ENCODE measurements around the gene ARL10.
A peak's percentile ranks its signal among the peaks of the same experiment; 100 is the strongest.

Gene ARL10

DNA sequence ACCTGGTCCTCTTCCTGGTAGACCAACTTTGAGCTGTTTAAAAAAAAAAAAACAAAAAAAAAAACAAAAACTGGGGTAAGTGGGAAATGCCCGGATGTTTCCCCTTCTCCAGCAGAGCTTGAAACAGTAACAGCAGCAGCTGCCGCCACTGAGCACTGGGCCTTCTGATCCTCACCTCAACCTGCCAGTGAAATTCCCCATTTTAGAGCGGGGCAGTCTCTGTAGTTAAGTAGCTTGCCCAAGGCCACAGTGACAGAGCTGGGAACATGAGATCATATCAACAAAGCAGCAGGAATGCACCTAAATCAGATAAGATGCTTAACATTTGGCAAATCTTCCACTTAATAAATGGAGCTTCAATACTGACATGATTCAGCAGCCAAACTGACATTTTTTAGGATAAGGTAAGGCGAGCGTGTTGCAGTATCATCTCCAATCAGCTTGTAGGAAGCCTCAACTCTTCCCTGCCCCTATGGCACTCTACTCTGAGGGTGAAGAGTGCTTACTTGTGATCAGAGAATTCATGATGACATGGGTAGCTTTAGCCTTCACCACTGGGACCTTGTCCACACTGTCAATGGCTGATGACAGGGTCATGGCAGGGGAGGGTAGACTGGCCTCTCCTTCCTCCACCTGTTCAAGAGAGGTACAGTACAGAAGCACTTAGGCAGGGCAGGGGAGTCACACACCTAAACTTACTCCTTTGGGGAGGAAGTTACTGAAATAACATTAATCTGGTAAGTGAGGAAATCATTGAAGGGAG, 13.0 kb upstream of the ARL10 start:
- POLR2A ChIA-PET (ENCODE audit: low non-redundant PET): no interaction called here

DNA sequence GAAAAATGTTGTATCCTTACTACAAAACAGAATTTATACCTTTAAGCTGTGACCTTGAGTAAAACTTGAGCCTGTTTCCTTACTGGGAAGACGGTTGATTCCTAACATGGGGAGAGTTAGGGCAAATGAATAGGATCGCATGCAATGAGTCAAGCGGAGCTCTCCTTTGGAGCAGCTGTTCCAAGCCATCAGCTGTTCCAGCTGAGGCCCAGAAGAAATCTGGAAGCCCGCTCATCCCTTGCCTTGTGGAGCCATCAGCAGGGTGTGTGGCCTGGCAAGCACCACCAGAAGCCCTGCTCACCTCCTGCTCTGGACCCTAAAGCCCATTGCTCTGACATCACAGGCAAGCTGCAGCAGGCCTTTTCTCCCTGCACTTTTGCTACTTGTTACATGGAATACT, 11.8 kb upstream of the ARL10 start:
- H3K27ac ChIP-seq: no peak overlapping the region
- CTCF ChIA-PET: interaction anchor here (0.6 kb wide), 1 partner anchor 11 kb away, joined by 3 read pairs; no protein-coding TSS in a partner anchor
- TF ChIP-seq, protein P1, sequence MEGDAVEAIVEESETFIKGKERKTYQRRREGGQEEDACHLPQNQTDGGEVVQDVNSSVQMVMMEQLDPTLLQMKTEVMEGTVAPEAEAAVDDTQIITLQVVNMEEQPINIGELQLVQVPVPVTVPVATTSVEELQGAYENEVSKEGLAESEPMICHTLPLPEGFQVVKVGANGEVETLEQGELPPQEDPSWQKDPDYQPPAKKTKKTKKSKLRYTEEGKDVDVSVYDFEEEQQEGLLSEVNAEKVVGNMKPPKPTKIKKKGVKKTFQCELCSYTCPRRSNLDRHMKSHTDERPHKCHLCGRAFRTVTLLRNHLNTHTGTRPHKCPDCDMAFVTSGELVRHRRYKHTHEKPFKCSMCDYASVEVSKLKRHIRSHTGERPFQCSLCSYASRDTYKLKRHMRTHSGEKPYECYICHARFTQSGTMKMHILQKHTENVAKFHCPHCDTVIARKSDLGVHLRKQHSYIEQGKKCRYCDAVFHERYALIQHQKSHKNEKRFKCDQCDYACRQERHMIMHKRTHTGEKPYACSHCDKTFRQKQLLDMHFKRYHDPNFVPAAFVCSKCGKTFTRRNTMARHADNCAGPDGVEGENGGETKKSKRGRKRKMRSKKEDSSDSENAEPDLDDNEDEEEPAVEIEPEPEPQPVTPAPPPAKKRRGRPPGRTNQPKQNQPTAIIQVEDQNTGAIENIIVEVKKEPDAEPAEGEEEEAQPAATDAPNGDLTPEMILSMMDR (conservative IDR thresholded peaks at IDR 0.05; ENCODE audit: low read depth): no peak
- POLR2A ChIA-PET (ENCODE audit: low non-redundant PET): no interaction called here
- DNase-seq (ENCODE audit: low spot score): no peak

More for the DNA sequence above, 13.0 kb upstream of the ARL10 start:
- DNase-seq (ENCODE audit: low spot score): no peak
- TF ChIP-seq, protein P1 (conservative IDR thresholded peaks at IDR 0.05; ENCODE audit: low read depth): no peak
- CTCF ChIA-PET: interaction anchor here (0.6 to 1.5 kb wide), 2 partner anchors 9 to 58 kb away, joined by 3 to 8 read pairs; partner anchors contain the start of gene KIAA1191
- no peak overlapping the region for H3K27ac ChIP-seq

DNA sequence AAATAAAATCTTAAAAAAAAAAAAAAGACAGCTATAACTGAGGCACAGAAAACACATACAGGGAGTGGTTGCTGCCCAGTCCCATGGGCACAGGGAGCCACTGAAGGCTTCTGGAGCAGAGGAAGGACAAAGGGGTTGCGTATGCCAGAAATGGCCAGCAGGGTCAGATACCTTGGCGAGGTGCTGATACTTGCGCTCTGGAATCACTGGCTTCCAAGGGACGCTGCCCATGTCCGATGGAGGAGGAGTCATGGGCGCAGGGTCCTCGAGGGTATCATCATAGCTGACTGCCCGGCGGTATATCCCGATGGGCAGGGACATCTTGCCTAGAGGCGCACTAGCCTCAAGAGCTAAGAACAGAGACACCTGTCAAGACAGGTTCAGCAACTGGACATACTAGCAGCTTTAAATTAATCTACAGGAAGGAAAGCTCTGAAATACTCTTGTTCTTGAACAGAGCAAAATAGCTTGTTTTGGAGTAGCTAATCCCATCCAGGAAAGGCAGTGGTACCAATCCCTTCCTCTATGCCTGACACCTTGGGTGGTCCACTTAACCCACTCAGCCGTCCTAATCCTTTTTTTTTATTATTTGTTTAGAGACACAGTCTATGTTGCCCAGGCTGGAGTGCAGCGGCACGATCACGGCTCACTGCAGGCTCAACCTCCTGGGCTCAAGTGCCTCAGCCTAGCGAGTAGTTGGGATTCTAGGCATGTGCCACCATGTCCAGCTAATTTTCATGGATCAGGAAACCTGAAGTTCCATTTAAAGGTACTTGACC, 9.7 kb upstream of the ARL10 start:
- no peak for DNase-seq (ENCODE audit: low spot score)
- H3K27ac ChIP-seq: no peak overlapping the region
- ChIA-PET CTCF (interaction anchor here (0.7 to 0.8 kb wide), 3 partner anchors 12 to 1737 kb away, joined by 3 to 5 read pairs (median 3); no protein-coding TSS in a partner anchor), POLR2A (ENCODE audit: low non-redundant PET) (no interaction called here)
- TF ChIP-seq, protein P1 (conservative IDR thresholded peaks at IDR 0.05; ENCODE audit: low read depth): no peak

DNA sequence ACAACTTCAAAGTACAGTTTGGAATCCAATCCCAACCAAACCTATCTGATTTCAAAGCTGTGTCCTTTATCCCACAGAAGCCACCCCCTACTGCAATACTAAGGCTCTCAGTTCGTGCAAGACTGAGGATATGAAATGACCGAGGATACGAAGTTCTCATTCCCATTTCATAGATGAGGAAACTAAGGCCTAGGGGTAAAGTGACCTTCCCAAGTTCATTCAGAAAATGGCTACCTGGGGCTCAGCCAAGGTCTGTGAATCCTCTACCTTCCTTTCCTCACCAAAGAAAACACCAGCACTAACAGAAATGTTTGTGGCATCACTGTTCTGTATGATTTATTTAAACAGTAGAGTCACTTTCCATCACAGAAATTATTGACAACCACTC, 9.1 kb upstream of the ARL10 start:
- ChIA-PET POLR2A (ENCODE audit: low non-redundant PET) (no interaction called here), CTCF (no interaction called here)
- no peak for DNase-seq (ENCODE audit: low spot score)
- TF ChIP-seq, protein P1 (conservative IDR thresholded peaks at IDR 0.05; ENCODE audit: low read depth): no peak
- H3K27ac ChIP-seq: no peak overlapping the region

DNA sequence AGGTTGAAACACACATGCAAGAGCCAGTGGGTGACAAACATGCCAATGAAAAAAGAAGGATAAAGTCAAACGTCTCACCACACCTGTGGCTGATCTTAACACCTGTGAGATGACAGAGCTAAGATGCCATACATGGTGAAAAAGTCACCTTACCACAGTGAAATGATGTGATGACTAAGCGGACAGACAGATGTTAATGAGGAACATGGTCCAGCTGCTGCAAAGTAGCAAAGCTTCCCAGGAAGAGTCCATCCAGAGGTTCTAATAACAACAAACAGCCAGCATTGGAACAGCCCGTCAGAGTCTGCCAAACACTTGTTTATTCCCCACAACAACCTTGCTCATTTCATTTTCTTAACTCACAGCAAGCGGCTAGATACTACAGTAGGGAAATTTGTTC, 5.6 kb upstream of the ARL10 start:
- no peak for DNase-seq (ENCODE audit: low spot score)

More for the DNA sequence above, 5.6 kb upstream of the ARL10 start:
- TF ChIP-seq, protein P1 (conservative IDR thresholded peaks at IDR 0.05; ENCODE audit: low read depth): no peak
- CTCF ChIA-PET: interaction anchor here (1.1 kb wide), 1 partner anchor 40 kb away, joined by 3 read pairs; no protein-coding TSS in a partner anchor
- POLR2A ChIA-PET (ENCODE audit: low non-redundant PET): no interaction called here
- H3K27ac ChIP-seq: peak overlapping the region; percentile 76; the same call in 1 of the 2 replicates
